Ammon's horn (tissue), 1 donor: Measurements from ENCODE around the gene WASF3.
"Not testable (repeated sequence)": the region's sequence is repeated elsewhere in the genome, so short reads cannot be mapped to it uniquely, and the experiment has no call there.

Source experiments
- DNase-seq: peaks from one replicate; pipeline ENCODE4 v3.0.0-alpha.2; 2016; ENCODE audit warnings: low spot score

The WASF3 gene

GRCh38 chr13:26635634-26636033 is 78.2 kb downstream of the WASF3 start:
- not testable (repeated sequence) for DNase-seq

DNA sequence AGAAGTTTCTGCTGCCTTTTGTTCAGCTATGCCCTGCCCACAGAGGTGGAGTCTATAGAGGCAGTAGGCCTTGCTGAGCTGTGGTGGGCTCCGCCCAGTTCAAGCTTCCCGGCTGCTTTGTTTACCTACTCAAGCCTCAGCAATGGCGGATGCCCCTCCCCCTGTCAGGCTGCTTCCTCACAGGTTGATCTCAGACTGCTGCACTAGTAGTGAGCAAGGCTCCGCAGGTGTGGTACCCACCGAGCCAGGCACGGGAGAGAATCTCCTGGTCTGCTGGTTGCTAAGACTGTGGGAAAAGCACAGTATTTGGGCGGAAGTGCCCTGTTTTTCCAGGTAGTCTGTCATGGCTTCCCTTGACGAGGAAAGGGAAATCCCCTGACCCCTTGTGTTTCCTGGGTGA is 78.6 kb downstream of the WASF3 start:
- not testable (repeated sequence) for DNase-seq

GRCh38 chr13:26646603-26647002 is 89.1 kb downstream of the WASF3 start:
- DNase-seq = no peak

- DNase-seq = no peak
These were observed 93.8 kb downstream of the WASF3 start for GRCh38 chr13:26651234-26651633.

GRCh38 chr13:26653310-26653709 is 95.8 kb downstream of the WASF3 start:
- DNase-seq = no peak

DNA sequence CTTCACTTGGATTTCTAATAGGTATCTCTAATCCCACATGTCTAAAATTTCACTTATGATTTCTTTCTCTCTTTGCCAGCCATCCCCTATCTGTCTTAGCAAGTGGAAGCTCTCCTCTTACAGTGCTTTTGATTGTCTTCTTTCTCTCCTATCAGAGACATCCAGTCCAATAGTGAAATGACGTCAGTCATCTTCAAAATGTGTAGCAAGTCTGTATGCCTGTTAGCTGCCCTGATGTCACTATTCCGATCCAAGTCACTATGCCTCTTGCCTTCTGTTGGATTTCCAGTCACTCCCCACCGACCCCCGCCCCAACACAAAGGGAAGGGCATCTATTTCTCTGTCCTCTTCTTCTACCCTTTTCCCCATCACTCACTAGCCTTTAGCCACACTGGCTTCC is 96.4 kb downstream of the WASF3 start:
- no peak for DNase-seq

- DNase-seq = peak; percentile 65
These were observed 99.4 kb downstream of the WASF3 start for GRCh38 chr13:26656919-26657318.

- DNase-seq = peak; percentile 52
These were observed 101.2 kb downstream of the WASF3 start for GRCh38 chr13:26658448-26659385.

GRCh38 chr13:26660185-26660584 is 102.7 kb downstream of the WASF3 start:
- peak; percentile 45 for DNase-seq

- DNase-seq = no peak
These were observed 103.3 kb downstream of the WASF3 start for GRCh38 chr13:26660766-26661165.

DNA sequence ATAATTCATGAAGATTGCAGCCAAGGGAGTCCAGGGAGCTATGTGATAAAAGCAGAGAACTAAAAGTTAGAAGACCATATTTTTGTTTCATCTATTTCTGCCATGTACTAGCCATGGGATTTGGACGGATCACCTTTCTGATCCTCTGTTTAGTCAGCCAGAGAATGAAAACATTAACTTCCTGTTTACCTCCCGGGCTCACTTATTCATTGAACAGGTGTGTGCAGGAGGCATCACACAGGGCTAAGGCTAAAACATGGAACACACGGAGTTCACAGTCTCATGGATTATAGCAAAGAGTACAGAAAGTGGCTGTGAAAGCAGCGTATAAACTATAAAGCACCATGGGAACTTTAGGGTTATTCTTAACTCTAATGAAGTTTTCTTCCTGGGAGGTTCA is 106.3 kb downstream of the WASF3 start:
- DNase-seq = no peak

- no peak for DNase-seq
These were observed 106.8 kb downstream of the WASF3 start for GRCh38 chr13:26664286-26664685.

DNA sequence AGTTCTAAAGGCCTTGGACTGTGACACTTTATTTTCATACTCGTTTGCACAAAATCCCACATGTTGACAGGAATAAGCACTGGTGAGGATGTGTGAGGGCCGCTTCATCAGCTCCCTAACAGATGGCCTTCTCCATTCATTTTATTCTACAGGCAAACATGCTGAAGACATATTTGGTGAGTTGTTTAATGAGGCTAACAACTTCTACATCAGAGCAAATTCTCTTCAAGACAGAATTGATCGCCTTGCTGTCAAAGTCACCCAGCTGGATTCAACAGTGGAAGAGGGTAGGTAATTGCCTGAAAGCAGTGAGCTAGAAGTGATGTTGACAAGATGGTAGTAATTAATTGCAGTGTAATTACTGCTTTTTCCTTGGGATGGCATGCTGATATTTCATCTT is 107.4 kb downstream of the WASF3 start:
- DNase-seq = peak; percentile 18

GRCh38 chr13:26668357-26669146 is 111.1 kb downstream of the WASF3 start:
- no peak for DNase-seq

DNA sequence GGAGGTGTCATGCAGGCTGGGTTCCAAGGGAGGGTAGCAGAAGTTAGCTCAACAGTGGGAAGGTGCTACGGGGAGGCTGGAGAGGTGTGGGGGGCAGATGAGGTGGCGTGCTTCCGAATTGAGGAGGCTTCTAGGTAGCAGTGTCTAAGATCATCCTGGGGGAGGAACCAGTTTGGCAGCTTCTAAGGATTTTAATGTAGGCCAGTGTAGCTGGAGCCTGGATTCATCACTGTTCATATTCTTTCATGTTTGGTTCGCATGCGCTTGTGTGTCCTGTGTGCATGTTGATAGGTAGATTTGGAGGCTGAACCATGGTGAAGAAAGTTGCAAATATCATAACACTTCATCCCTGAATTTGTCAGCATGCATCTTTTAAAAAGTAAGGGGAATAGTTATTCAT is 116.4 kb downstream of the WASF3 start:
- no peak for DNase-seq

DNA sequence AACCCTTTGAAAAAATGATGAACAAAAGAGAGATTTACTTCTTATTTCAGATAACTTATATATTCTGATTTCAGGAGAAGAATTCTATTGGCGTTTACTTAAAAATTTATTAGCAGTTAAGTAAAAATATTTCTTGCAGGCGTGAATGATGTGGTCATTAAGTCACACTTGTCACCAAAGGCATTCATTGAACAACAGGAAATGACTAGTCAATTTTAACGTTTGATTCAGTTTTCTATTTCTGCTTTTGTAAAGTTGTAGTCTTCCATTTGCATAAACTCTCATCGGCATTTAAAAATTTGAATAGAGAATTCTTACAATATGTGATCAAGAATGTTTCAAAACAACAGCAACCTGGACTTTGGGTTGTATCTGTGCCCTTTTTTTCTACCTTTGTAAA is 119.7 kb downstream of the WASF3 start:
- no peak for DNase-seq

DNA sequence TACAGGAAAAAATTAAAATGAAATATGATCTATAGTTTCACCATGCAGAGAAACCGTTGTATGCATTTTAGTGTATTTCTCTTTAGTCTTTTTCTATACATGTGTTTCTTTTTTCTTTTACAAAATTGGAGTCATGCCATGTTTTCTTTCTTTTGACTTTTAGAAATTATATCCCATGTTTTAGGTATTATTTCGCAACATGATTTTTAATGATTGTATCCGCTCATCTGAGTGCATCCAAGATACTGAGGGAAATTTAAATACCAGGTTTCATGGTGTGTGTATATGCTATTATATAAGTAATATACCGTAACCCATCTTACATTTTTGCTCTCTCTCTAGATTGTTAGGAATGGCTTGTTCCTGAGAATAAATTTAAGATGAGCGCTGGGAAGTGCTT is 120.8 kb downstream of the WASF3 start:
- DNase-seq = no peak

GRCh38 chr13:26678796-26679195 is 121.3 kb downstream of the WASF3 start:
- no peak for DNase-seq

- DNase-seq = no peak
These were observed 122.1 kb downstream of the WASF3 start for GRCh38 chr13:26679411-26680122.

GRCh38 chr13:26680123-26680450 is 122.6 kb downstream of the WASF3 start:
- DNase-seq = peak; percentile 35

- no peak for DNase-seq
These were observed 123.1 kb downstream of the WASF3 start for GRCh38 chr13:26680572-26680971.

GRCh38 chr13:26681036-26681435 is 123.6 kb downstream of the WASF3 start:
- DNase-seq = no peak

GRCh38 chr13:26682606-26683005 is 125.1 kb downstream of the WASF3 start:
- no peak for DNase-seq
